Upper lobe of left lung (tissue), 6 donors: ENCODE data around the gene GAB2. TPM values are rescaled to one million over a fixed set of nuclear protein-coding genes. Genes with fewer than 3 reads are reported as not detected.

ENCODE experiments used
- ATAC-seq, 2 donors: fragments of 200-7000 bp; cut with Tn5 transposase; one replicate each; pipeline ENCODE4 v1.9.1; 2022; ENCODE audit warnings: mild to moderate bottlenecking in 2 of 2, moderate library complexity in 2 of 2; ENCODE audit not compliant: low FRiP score in 2 of 2
- DNase-seq, 2 donors: peaks; one replicate each; pipeline ENCODE4 v3.0.0-alpha.2; 2019 to 2020
- H3K27ac ChIP-seq, 4 donors: fragments of 200-600 bp; sonication (generic); one replicate each; pipeline ENCODE4 v1.5.1; 2016 to 2019
- H3K27me3 ChIP-seq, 4 donors: fragments of 200-600 bp; sonication (generic); one replicate each; pipeline ENCODE4 v1.5.1; 2017 to 2019
- H3K36me3 ChIP-seq, 4 donors: fragments of 200-600 bp; sonication (generic); one replicate each; pipeline ENCODE4 v1.5.1; 2016 to 2019
- H3K4me1 ChIP-seq, 4 donors: fragments of 200-600 bp; sonication (generic); one replicate each; pipeline ENCODE4 v1.5.1; 2018 to 2019
- H3K4me3 ChIP-seq, 4 donors: fragments of 200-600 bp; sonication (generic); one replicate each; pipeline ENCODE4 v1.5.1; 2017 to 2019; ENCODE audit warnings: mild to moderate bottlenecking in 2 of 4, moderate library complexity in 1 of 4
- H3K9me3 ChIP-seq, 4 donors: fragments of 200-600 bp; sonication (generic); one replicate each; pipeline ENCODE4 v1.5.1; 2018 to 2019
- CTCF ChIP-seq, 6 experiments: fragments of 450-650 bp in 4 of 6; fragments of 200-600 bp in 2 of 6; sonication (generic) in 2 of 6; IDR thresholded peaks; one replicate each; pipeline ENCODE4 v1.5.1; 2016 to 2019; ENCODE audit warnings: antibody characterized with exemption in 6 of 6
- EP300 ChIP-seq, 4 donors: sonication (generic); formaldehyde crosslinking; IDR thresholded peaks; one replicate each; pipeline ENCODE4 v1.5.1; 2017; ENCODE audit warnings: antibody characterized with exemption in 4 of 4, control low read depth in 2 of 4
- POLR2A ChIP-seq, 4 donors: fragments of 450-650 bp; IDR thresholded peaks; one replicate each; pipeline ENCODE4 v1.5.1; 2016 to 2017; ENCODE audit warnings: antibody characterized with exemption in 4 of 4, mild to moderate bottlenecking in 2 of 4
- POLR2AphosphoS5 ChIP-seq, 2 donors: sonication (generic); formaldehyde crosslinking; IDR thresholded peaks; one replicate each; pipeline ENCODE4 v1.5.1; 2017; ENCODE audit warnings: antibody characterized with exemption in 2 of 2
- WGBS, 2 donors: methylation state at CpG; one replicate each; pipeline ENCODE4 v1.1.5; 2017 to 2018; 5-methylcytosine and 5-hydroxymethylcytosine counted together
- total RNA-seq, 6 donors: library from RNA; depleted of rRNA in 4 of 6; stranded (reverse); fragments of >200 nt in 4 of 6; gene quantifications; one replicate each; pipeline versions ENCODE4 v1.1.0 to v1.2.1, GENCODE V29; 2016 to 2021
- donor health status: DM: no; HTN: no; CAD: no; lungs with moderate emphysema.
- donor health status: DM: no; HTN: yes; CAD: no; lungs with severe emphysema.

Gene GAB2
- total RNA-seq, 6 donors from 2014 or later, result 40.9 to 76.6 (median 50.4) TPM

- Histone ChIP-seq H3K27ac (peak overlapping the region; percentile 24 to 67 (median 52)), H3K36me3 (no peaks in the 10 kb centered on the region), H3K4me3 (no peak overlapping the region), H3K4me1 (peaks cover 30 to 49% (median 36%) of the 10 kb centered on the region in 4 donors), H3K9me3 (no peaks in the 10 kb centered on the region), H3K27me3 (no peaks in the 10 kb centered on the region)
- no peak for TF ChIP-seq POLR2AphosphoS5 (IDR thresholded peaks at IDR 0.05)
- TF ChIP-seq CTCF (IDR thresholded peaks at IDR 0.05), result no peak
- no peak for DNase-seq
- peak in 1 of 2 donors; percentile 47 for ATAC-seq
- WGBS, 2 donors, result 43 to 52% methylated on average over 5 of the region's 5 CpGs
These were observed 46.3 kb downstream of the GAB2 start for GRCh38 chr11:78371221-78371891.

- peak overlapping the region; percentile 24 to 67 (median 52) for H3K27ac ChIP-seq
- peaks cover 35 to 49% (median 38%) of the 10 kb centered on the region in 4 donors for H3K4me1 ChIP-seq
- ATAC-seq, result peak; percentile 86 to 96
- H3K9me3 ChIP-seq, result no peaks in the 10 kb centered on the region
- H3K36me3 ChIP-seq, result no peaks in the 10 kb centered on the region
- peak in 1 of 2 donors; percentile 69 for DNase-seq
- 54 to 59% methylated on average over 6 to 7 of the region's 7 CpGs for WGBS, 2 donors
- TF ChIP-seq CTCF (IDR thresholded peaks at IDR 0.05), result no peak
- peak in 1 of 2 donors; percentile 25 for TF ChIP-seq POLR2AphosphoS5 (IDR thresholded peaks at IDR 0.05)
- no peak overlapping the region for H3K4me3 ChIP-seq
- no peaks in the 10 kb centered on the region for H3K27me3 ChIP-seq
These were observed 47.0 kb downstream of the GAB2 start for GRCh38 chr11:78370406-78371172.

GRCh38 chr11:78365381-78365792, 52.2 kb downstream of the GAB2 start:
- peak overlapping the region in 1 of 4 donors; percentile 20 for H3K4me3 ChIP-seq
- H3K27ac ChIP-seq, result peak overlapping the region in 3 of 4 donors; percentile 1 to 63 (median 22)
- DNase-seq, result peak in 1 of 2 donors; percentile 56
- no peak for TF ChIP-seq CTCF (IDR thresholded peaks at IDR 0.05)
- no peak for TF ChIP-seq EP300 (IDR thresholded peaks at IDR 0.05)
- TF ChIP-seq POLR2AphosphoS5 (IDR thresholded peaks at IDR 0.05), result no peak
- TF ChIP-seq POLR2A (IDR thresholded peaks at IDR 0.05), result no peak
- ATAC-seq, result peak; percentile 70 to 87
- H3K36me3 ChIP-seq, result no peaks in the 10 kb centered on the region
- H3K9me3 ChIP-seq, result no peaks in the 10 kb centered on the region
- H3K4me1 ChIP-seq, result peaks cover 19 to 32% (median 22%) of the 10 kb centered on the region in 4 donors
- no peaks in the 10 kb centered on the region for H3K27me3 ChIP-seq
- 26% methylated on average over 2 of the region's 2 CpGs for WGBS, 2 donors

GRCh38 chr11:78364128-78364751, 53.4 kb downstream of the GAB2 start:
- ATAC-seq, result no peak
- 90 to 91% methylated on average over 3 of the region's 3 CpGs for WGBS, 2 donors
- Histone ChIP-seq H3K27ac (peak overlapping the region in 1 of 4 donors; percentile 63), H3K4me3 (no peak overlapping the region), H3K9me3 (no peaks in the 10 kb centered on the region), H3K27me3 (no peaks in the 10 kb centered on the region), H3K4me1 (peaks cover 17 to 37% (median 20%) of the 10 kb centered on the region in 4 donors), H3K36me3 (no peaks in the 10 kb centered on the region)
- TF ChIP-seq EP300 (IDR thresholded peaks at IDR 0.05) (no peak), CTCF (IDR thresholded peaks at IDR 0.05) (no peak), POLR2AphosphoS5 (IDR thresholded peaks at IDR 0.05) (no peak), POLR2A (IDR thresholded peaks at IDR 0.05) (no peak)
- no peak for DNase-seq
